HEK293 (cell line): ENCODE data around the gene GHDC.

Experiments
- CTCF ChIA-PET: fragments of 350-600 bp; formaldehyde crosslinking; extraction: SDS; loops from one replicate; lab custom pipeline; 2021; ENCODE audit warnings: antibody characterized with exemption; lab: Yijun Ruan, JAX
- POLR2A ChIA-PET: fragments of 300-600 bp; formaldehyde crosslinking; extraction: SDS; loops from one replicate; lab custom pipeline; 2020; ENCODE audit warnings: antibody characterized with exemption, inconsistent platforms; lab: Yijun Ruan, JAX
- H3K27ac ChIP-seq: fragments of 200-500 bp; sonication (Bioruptor generic); 2 replicates; pipeline ENCODE4 v1.5.1; 2014; ENCODE audit warnings: low read depth, low read length, control low read depth, inconsistent platforms; ENCODE audit errors: extremely low read depth
- H3K36me3 ChIP-seq, 2 experiments: fragments of 200-500 bp in 1 of 2; sonication (Bioruptor generic) in 1 of 2; 1 replicate in 1 of 2; 2 replicates in 1 of 2; pipeline ENCODE4 v1.5.1; 2014 to 2017; ENCODE audit warnings: inconsistent platforms in 2 of 2, low read length in 2 of 2; ENCODE audit not compliant: control insufficient read depth in 2 of 2, insufficient read depth in 1 of 2
- H3K4me1 ChIP-seq: fragments of 200-500 bp; sonication (Bioruptor generic); 2 replicates; pipeline ENCODE4 v1.5.1; 2014; ENCODE audit warnings: mild to moderate bottlenecking, low read length, inconsistent platforms; ENCODE audit not compliant: control insufficient read depth, insufficient read depth
- H3K4me3 ChIP-seq: 2 replicates; pipeline ENCODE4 v1.5.1; 2011; ENCODE audit warnings: low read depth, mild to moderate bottlenecking, control low read depth, low read length, moderate library complexity
- H3K9me3 ChIP-seq: fragments of 200-500 bp; sonication (Bioruptor generic); 2 replicates; pipeline ENCODE4 v1.5.1; 2014; ENCODE audit warnings: low read depth, low read length, inconsistent platforms; ENCODE audit not compliant: control insufficient read depth, insufficient read depth
- BCL11B ChIP-seq: fragments of 450-650 bp; formaldehyde crosslinking; IDR thresholded peaks from 2 replicates; pipeline ENCODE4 v1.5.1; 2016; ENCODE audit warnings: low read depth, missing biosample characterization, missing genetic modification characterization
- PRDM10 ChIP-seq: fragments of 450-650 bp; formaldehyde crosslinking; IDR thresholded peaks from 2 replicates; pipeline ENCODE4 v1.5.1; 2016; ENCODE audit warnings: missing biosample characterization, missing genetic modification characterization
- SCRT1 ChIP-seq: fragments of 450-650 bp; formaldehyde crosslinking; IDR thresholded peaks from 2 replicates; pipeline ENCODE4 v1.5.1; 2016; ENCODE audit warnings: missing biosample characterization, missing genetic modification characterization, borderline replicate concordance
- SCRT2 ChIP-seq: fragments of 450-650 bp; formaldehyde crosslinking; IDR thresholded peaks from 2 replicates; pipeline ENCODE4 v1.5.1; 2016; ENCODE audit warnings: missing biosample characterization, missing genetic modification characterization
- WT1 ChIP-seq: fragments of 450-650 bp; formaldehyde crosslinking; IDR thresholded peaks from 2 replicates; pipeline ENCODE4 v1.5.1; 2016; ENCODE audit warnings: missing biosample characterization, missing genetic modification characterization
- ZBTB10 ChIP-seq: fragments of 450-650 bp; formaldehyde crosslinking; IDR thresholded peaks from 2 replicates; pipeline ENCODE4 v1.5.1; 2016; ENCODE audit warnings: missing biosample characterization, missing genetic modification characterization
- ZBTB17 ChIP-seq: fragments of 450-650 bp; formaldehyde crosslinking; IDR thresholded peaks from 2 replicates; pipeline ENCODE4 v1.5.1; 2016; ENCODE audit warnings: missing biosample characterization, missing genetic modification characterization
- ZBTB48 ChIP-seq: fragments of 450-650 bp; formaldehyde crosslinking; IDR thresholded peaks from 2 replicates; pipeline ENCODE4 v1.5.1; 2016; ENCODE audit warnings: missing biosample characterization, missing genetic modification characterization
- ZNF157 ChIP-seq: fragments of 450-650 bp; formaldehyde crosslinking; IDR thresholded peaks from 2 replicates; pipeline ENCODE4 v1.5.1; 2016; ENCODE audit warnings: missing biosample characterization, missing genetic modification characterization
- ZNF16 ChIP-seq: fragments of 450-650 bp; formaldehyde crosslinking; IDR thresholded peaks from 2 replicates; pipeline ENCODE4 v1.5.1; 2016; ENCODE audit warnings: low read depth, missing biosample characterization, missing genetic modification characterization
- ZNF184 ChIP-seq: fragments of 450-650 bp; IDR thresholded peaks from 2 replicates; pipeline ENCODE4 v1.5.1; 2018; ENCODE audit warnings: missing biosample characterization, mild to moderate bottlenecking, missing genetic modification characterization
- ZNF280C ChIP-seq: fragments of 450-650 bp; formaldehyde crosslinking; IDR thresholded peaks from 2 replicates; pipeline ENCODE4 v1.5.1; 2016; ENCODE audit warnings: missing biosample characterization, missing genetic modification characterization
- ZNF335 ChIP-seq: fragments of 450-650 bp; formaldehyde crosslinking; conservative IDR thresholded peaks from 2 replicates; pipeline ENCODE4 v1.5.1; 2016; ENCODE audit warnings: missing biosample characterization, missing genetic modification characterization
- ZNF544 ChIP-seq: fragments of 450-650 bp; formaldehyde crosslinking; IDR thresholded peaks from 2 replicates; pipeline ENCODE4 v1.5.0; 2017; ENCODE audit warnings: missing biosample characterization, missing genetic modification characterization
- ZNF76 ChIP-seq: fragments of 450-650 bp; formaldehyde crosslinking; IDR thresholded peaks from 2 replicates; pipeline ENCODE4; 2016; ENCODE audit warnings: low read depth, missing biosample characterization, missing genetic modification characterization, borderline replicate concordance

GHDC gene

DNA sequence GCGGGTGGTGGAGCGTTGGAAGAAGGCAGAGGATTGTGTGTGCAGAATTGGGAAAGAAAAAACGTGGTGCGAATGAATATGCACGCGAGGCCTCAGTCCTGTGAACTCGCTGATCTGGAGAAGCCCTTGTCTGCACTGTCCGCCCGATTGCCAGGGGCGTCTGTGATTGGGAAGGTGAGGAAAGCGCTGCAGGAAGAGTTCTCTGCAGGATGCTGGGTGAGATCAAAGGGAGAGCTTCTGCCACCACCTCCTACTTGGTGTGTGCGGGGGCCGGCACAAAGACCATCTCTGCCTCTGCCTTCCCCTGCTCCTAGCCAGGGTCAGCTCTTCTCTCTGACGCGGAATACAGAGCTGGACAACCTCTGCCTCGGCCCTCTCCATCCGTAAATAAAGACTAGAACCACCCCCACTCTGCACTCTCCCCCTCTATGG is 38.7 kb downstream of the GHDC start:
- H3K4me1 ChIP-seq, result no peaks in the 10 kb centered on the region; the same call in 1 of the 2 replicates
- H3K9me3 ChIP-seq, result no peaks in the 10 kb centered on the region
- TF ChIP-seq ZBTB48 (tag by site-specific recombination), result no peak
- TF ChIP-seq ZNF157 (tag by site-specific recombination), result no peak
- 0 out of 2 replicates have a peak, but pooled peaks have one; percentile 3 for TF ChIP-seq BCL11B (tag by site-specific recombination)
- no peak for TF ChIP-seq ZNF184
- H3K36me3 ChIP-seq, result peaks cover 2 to 19% of the 10 kb centered on the region in 2 experiments
- ChIA-PET POLR2A (interaction anchor here (0.7 to 2.1 kb wide), 3 partner anchors 16 to 189 kb away, joined by 4 to 6 read pairs (median 4); partner anchors contain the start of gene CNP), CTCF (interaction anchor here (0.5 to 2.6 kb wide), 6 partner anchors 26 to 329 kb away, joined by 3 to 8 read pairs (median 4); partner anchors contain the start of gene KCNH4)
- H3K27ac ChIP-seq, result no peak overlapping the region; the same call in 1 of the 2 replicates
- H3K4me3 ChIP-seq, result no peak overlapping the region

DNA sequence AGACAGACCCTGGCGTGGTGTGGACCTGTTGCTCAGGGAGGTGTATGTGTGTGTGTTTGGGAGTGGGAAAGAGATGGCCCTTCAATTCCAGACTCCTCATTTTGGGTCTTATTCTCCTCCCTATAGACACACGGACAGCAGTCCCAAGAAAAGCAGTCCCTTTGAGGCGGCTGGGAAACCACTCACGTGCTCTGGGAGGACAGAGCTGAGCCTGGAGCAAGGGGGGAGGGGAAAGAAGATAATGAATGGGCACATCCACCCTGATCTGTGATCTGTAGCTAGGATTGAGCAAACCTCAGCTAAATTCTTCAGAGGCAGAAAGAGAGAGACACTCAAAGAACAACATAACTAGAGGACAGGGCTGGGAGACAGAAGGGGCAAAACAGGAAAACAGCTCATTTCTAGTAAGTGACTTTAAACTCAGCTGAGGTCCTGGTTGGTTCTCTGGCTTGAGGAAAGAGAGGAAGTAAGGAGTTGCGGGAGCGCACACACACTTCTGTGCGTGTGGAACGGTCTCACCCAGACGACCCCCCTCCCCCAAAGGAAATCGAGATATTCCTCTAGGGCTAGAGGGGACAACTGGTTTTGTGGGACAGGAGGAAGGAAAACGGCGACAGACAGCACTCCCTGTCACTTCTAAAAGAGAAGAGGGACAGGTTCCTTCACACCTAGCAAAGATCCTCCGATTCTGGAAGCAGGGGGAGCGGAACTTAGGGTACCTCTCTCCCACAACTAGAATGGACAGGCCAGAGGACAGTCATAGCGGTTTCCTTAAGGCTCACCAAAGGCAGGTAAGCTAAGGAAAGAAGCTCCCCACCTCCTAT is 40.2 kb downstream of the GHDC start:
- Histone ChIP-seq H3K4me3 (peak overlapping the region; percentile 53), H3K36me3 (peaks cover 8 to 30% of the 10 kb centered on the region in 2 experiments), H3K27ac (peak overlapping the region; percentile 71), H3K4me1 (no peaks in the 10 kb centered on the region; the same call in 1 of the 2 replicates), H3K9me3 (no peaks in the 10 kb centered on the region)
- POLR2A ChIA-PET, result interaction anchor here (0.7 to 2.1 kb wide), 4 partner anchors 8 to 187 kb away, joined by 3 to 6 read pairs (median 6); partner anchors contain the start of genes CNP and KAT2A
- no peak for TF ChIP-seq ZNF16 (tag by site-specific recombination)
- TF ChIP-seq SCRT2 (tag by site-specific recombination), result peak; percentile 97
- TF ChIP-seq WT1 (tag by site-specific recombination), result 0 out of 2 replicates have a peak, but pooled peaks have one; percentile 11
- TF ChIP-seq ZNF544, result no peak
- peak; percentile 57; the same call in 1 of the 2 replicates for TF ChIP-seq ZNF335 (tag by site-specific recombination)
- peak; percentile 90 for TF ChIP-seq SCRT1 (tag by site-specific recombination)
- TF ChIP-seq ZNF76 (tag by site-specific recombination), result 0 out of 2 replicates have a peak, but pooled peaks have one; percentile 37
- TF ChIP-seq ZBTB10 (tag by site-specific recombination), result 0 out of 2 replicates have a peak, but pooled peaks have one; percentile 51
- TF ChIP-seq ZNF280C (tag by site-specific recombination), result no peak
- TF ChIP-seq ZBTB17, result peak; percentile 96
- peak; percentile 78 for TF ChIP-seq PRDM10
- CTCF ChIA-PET, result interaction anchor here (0.6 to 1.1 kb wide), 4 partner anchors 9 to 164 kb away, joined by 3 to 9 read pairs (median 3); no protein-coding TSS in a partner anchor
